Midbrain (tissue), 1 donor: Measurements from ENCODE around the gene BUB1.
"Not testable (repeated sequence)": the region's sequence is repeated elsewhere in the genome, so short reads cannot be mapped to it uniquely, and the experiment has no call there.

ENCODE experiments used
- DNase-seq: peaks from one replicate; lab custom pipeline; 2025; lab: John Stamatoyannopoulos, UW

BUB1 gene

GRCh38 chr2:110655701-110656100 lies 22.2 kb downstream of the BUB1 start:
- no peak for DNase-seq

GRCh38 chr2:110653861-110654260 lies 24.0 kb downstream of the BUB1 start:
- no peak for DNase-seq

- peak; percentile 36 for DNase-seq
Observed at GRCh38 chr2:110650346-110650745, 27.5 kb downstream of the BUB1 start.

GRCh38 chr2:110647777-110648176 lies 30.1 kb downstream of the BUB1 start:
- DNase-seq, result no peak

GRCh38 chr2:110645616-110646015 lies 32.2 kb downstream of the BUB1 start:
- no peak for DNase-seq

GRCh38 chr2:110644357-110644756 lies 33.5 kb downstream of the BUB1 start:
- DNase-seq, result no peak

GRCh38 chr2:110642360-110642759 lies 35.5 kb downstream of the BUB1 start:
- DNase-seq, result no peak

- no peak for DNase-seq
Observed at GRCh38 chr2:110639972-110640371, 37.9 kb downstream of the BUB1 start.

- no peak for DNase-seq
Observed at GRCh38 chr2:110638952-110639695, 38.7 kb downstream of the BUB1 start.

- DNase-seq, result no peak
Observed at GRCh38 chr2:110638004-110638403, 39.9 kb downstream of the BUB1 start.

GRCh38 chr2:110637093-110637492 lies 40.8 kb downstream of the BUB1 start:
- DNase-seq, result no peak

GRCh38 chr2:110635949-110636628 lies 41.8 kb downstream of the BUB1 start:
- DNase-seq, result not testable (repeated sequence)

- DNase-seq, result not testable (repeated sequence)
Observed at GRCh38 chr2:110627348-110627747, 50.5 kb downstream of the BUB1 start.

- not testable (repeated sequence) for DNase-seq
Observed at GRCh38 chr2:110619326-110619939, 58.4 kb downstream of the BUB1 start.

- DNase-seq, result not testable (repeated sequence)
Observed at GRCh38 chr2:110613927-110614326, 63.9 kb downstream of the BUB1 start.

- DNase-seq, result not testable (repeated sequence)
Observed at GRCh38 chr2:110610613-110611250, 67.1 kb downstream of the BUB1 start.

GRCh38 chr2:110609843-110610612 lies 67.8 kb downstream of the BUB1 start:
- not testable (repeated sequence) for DNase-seq

- DNase-seq, result not testable (repeated sequence)
Observed at GRCh38 chr2:110608788-110609502, 68.9 kb downstream of the BUB1 start.

GRCh38 chr2:110605057-110605456 lies 72.8 kb downstream of the BUB1 start:
- not testable (repeated sequence) for DNase-seq

- DNase-seq, result not testable (repeated sequence)
Observed at GRCh38 chr2:110603917-110604591, 73.8 kb downstream of the BUB1 start.
